ENCODE data around the gene C2orf69.
A peak's percentile ranks its signal among the peaks of the same experiment; 100 is the strongest.

Gene C2orf69

GRCh38 chr2:199958014-199958413 lies 46.9 kb downstream of the C2orf69 start:
- peaks cover 59% of the 10 kb centered on the region for H3K36me3 Mint-ChIP-seq (ENCODE audit: insufficient read depth)
- no peaks in the 10 kb centered on the region for H3K9me3 Mint-ChIP-seq
- peak overlapping the region; percentile 7 to 14 for H3K4me3 Mint-ChIP-seq
- no peak for ATAC-seq (replicated peaks)
- peaks cover 23 to 33% of the 10 kb centered on the region in 2 donors for H3K4me1 Mint-ChIP-seq (ENCODE audit: low read depth in 2 of 2)
- H3K27me3 Mint-ChIP-seq = no peaks in the 10 kb centered on the region
- DNase-seq = no peak
- peak overlapping the region in 1 of 2 donors; percentile 81 for H3K27ac Mint-ChIP-seq

DNA sequence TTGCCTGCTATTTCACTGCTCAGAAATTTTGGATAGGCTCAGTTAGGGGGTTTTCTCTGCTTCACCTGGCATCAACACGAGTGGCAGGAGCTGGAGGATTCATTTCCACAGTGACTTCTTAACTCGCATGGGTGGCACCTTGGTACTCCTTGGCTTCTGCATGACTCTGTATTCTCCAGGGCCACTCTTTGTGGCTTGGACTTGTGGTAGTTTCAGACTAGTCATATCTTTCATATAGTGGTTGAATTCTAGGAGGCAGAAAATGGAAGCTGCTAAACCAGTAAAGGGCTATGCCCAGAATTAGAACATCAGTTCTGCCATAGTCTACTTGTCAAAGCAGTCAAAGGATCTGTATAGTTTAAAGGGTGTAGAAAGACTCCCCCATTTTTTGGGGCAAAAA lies 51.1 kb downstream of the C2orf69 start:
- Mint-ChIP-seq H3K9me3 (no peaks in the 10 kb centered on the region), H3K27ac (no peak overlapping the region), H3K4me3 (no peak overlapping the region), H3K27me3 (no peaks in the 10 kb centered on the region), H3K36me3 (ENCODE audit: insufficient read depth) (peaks cover 70% of the 10 kb centered on the region), H3K4me1 (ENCODE audit: low read depth in 2 of 2) (peaks cover 0 to 9% of the 10 kb centered on the region in 2 donors)
- DNase-seq (no peak), ATAC-seq (replicated peaks) (no peak)

- no peak overlapping the region for H3K27ac Mint-ChIP-seq
- H3K4me1 Mint-ChIP-seq (ENCODE audit: low read depth in 2 of 2) = no peaks in the 10 kb centered on the region
- H3K9me3 Mint-ChIP-seq = no peaks in the 10 kb centered on the region
- DNase-seq = no peak
- H3K27me3 Mint-ChIP-seq = no peaks in the 10 kb centered on the region
- no peak overlapping the region for H3K4me3 Mint-ChIP-seq
- H3K36me3 Mint-ChIP-seq (ENCODE audit: insufficient read depth) = peaks cover 54% of the 10 kb centered on the region
- ATAC-seq (replicated peaks) = no peak
Measured at GRCh38 chr2:199966405-199966804, 55.3 kb downstream of the C2orf69 start.

- ATAC-seq (replicated peaks) = no peak
- Mint-ChIP-seq H3K27ac (no peak overlapping the region), H3K36me3 (ENCODE audit: insufficient read depth) (peaks cover 48% of the 10 kb centered on the region), H3K4me3 (no peak overlapping the region), H3K4me1 (ENCODE audit: low read depth in 2 of 2) (no peaks in the 10 kb centered on the region), H3K27me3 (no peaks in the 10 kb centered on the region), H3K9me3 (no peaks in the 10 kb centered on the region)
- no peak for DNase-seq
Measured at GRCh38 chr2:199966976-199967375, 55.9 kb downstream of the C2orf69 start.

- H3K27ac Mint-ChIP-seq = no peak overlapping the region
- no peak for ATAC-seq (replicated peaks)
- no peak for DNase-seq
- H3K36me3 Mint-ChIP-seq (ENCODE audit: insufficient read depth) = peaks cover 39% of the 10 kb centered on the region
- no peaks in the 10 kb centered on the region for H3K27me3 Mint-ChIP-seq
- H3K4me3 Mint-ChIP-seq = no peak overlapping the region
- H3K4me1 Mint-ChIP-seq (ENCODE audit: low read depth in 2 of 2) = no peaks in the 10 kb centered on the region
- H3K9me3 Mint-ChIP-seq = no peaks in the 10 kb centered on the region
Measured at GRCh38 chr2:199968126-199968525, 57.0 kb downstream of the C2orf69 start.

DNA sequence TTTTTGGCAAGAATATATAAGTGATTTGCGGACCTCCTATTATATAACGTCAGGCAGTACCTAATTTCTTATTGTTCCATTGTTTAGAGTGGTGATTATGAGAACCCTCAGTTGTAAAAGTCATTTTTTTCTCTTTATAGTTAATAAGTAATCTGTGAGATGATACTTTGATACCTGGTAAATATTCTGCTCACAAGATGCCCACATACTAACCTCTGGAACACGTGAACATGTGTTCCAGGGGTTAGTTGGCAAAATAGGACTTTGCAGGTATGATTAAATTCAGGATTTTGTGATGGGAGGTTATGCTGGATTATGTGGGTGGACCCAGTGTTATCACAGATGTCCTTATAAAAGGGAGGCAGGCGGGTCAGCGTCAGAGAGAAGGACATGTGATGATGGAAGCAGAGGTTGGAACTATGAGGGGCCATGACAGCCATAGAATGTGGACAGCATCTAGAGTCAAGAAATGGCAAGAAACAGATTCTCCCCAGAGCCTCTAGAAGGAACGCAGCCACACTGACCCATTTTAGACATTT lies 61.1 kb downstream of the C2orf69 start:
- ATAC-seq (replicated peaks) = no peak
- no peaks in the 10 kb centered on the region for H3K9me3 Mint-ChIP-seq
- H3K4me1 Mint-ChIP-seq (ENCODE audit: low read depth in 2 of 2) = no peaks in the 10 kb centered on the region

GRCh38 chr2:199973703-199974102 lies 62.6 kb downstream of the C2orf69 start:
- Mint-ChIP-seq H3K9me3 (no peaks in the 10 kb centered on the region), H3K4me3 (no peak overlapping the region), H3K27me3 (no peaks in the 10 kb centered on the region), H3K36me3 (ENCODE audit: insufficient read depth) (peaks cover 6% of the 10 kb centered on the region), H3K27ac (no peak overlapping the region), H3K4me1 (ENCODE audit: low read depth in 2 of 2) (no peaks in the 10 kb centered on the region)
- ATAC-seq (replicated peaks) (no peak), DNase-seq (no peak)

More for the DNA sequence above, 61.1 kb downstream of the C2orf69 start:
- no peak for DNase-seq
- Mint-ChIP-seq H3K36me3 (ENCODE audit: insufficient read depth) (peaks cover 13% of the 10 kb centered on the region), H3K27ac (no peak overlapping the region), H3K4me3 (no peak overlapping the region), H3K27me3 (no peaks in the 10 kb centered on the region)

GRCh38 chr2:199975273-199975895 lies 64.3 kb downstream of the C2orf69 start:
- H3K27ac Mint-ChIP-seq = no peak overlapping the region
- H3K4me3 Mint-ChIP-seq = no peak overlapping the region
- H3K4me1 Mint-ChIP-seq (ENCODE audit: low read depth in 2 of 2) = peaks cover 2 to 5% of the 10 kb centered on the region in 2 donors
- DNase-seq (no peak), ATAC-seq (replicated peaks) (no peak)
- H3K36me3 Mint-ChIP-seq (ENCODE audit: insufficient read depth) = peaks cover 6% of the 10 kb centered on the region
- no peaks in the 10 kb centered on the region for H3K9me3 Mint-ChIP-seq
- no peaks in the 10 kb centered on the region for H3K27me3 Mint-ChIP-seq

Measured in effector memory CD8-positive, alpha-beta T cell (primary cell).